Measurements from ENCODE around the gene SPATA45. TPM values are rescaled to one million over a fixed set of nuclear protein-coding genes. Genes with fewer than 3 reads are reported as not detected.

Gene SPATA45
- total RNA-seq, 6 donors from 2014 or later: 2.7 TPM; not detected in 5

- no peaks in the 10 kb centered on the region for H3K4me1 ChIP-seq
- TF ChIP-seq POLR2A (IDR thresholded peaks at IDR 0.05) (no peak), EP300 (IDR thresholded peaks at IDR 0.05) (no peak), POLR2AphosphoS5 (IDR thresholded peaks at IDR 0.05) (no peak), CTCF (IDR thresholded peaks at IDR 0.05) (no peak)
- H3K4me3 ChIP-seq: no peak overlapping the region
- peaks cover 0 to 15% (median 13%) of the 10 kb centered on the region in 4 donors for H3K9me3 ChIP-seq
- ATAC-seq (ENCODE audit: low FRiP score in 2 of 2) (no peak), DNase-seq (no peak)
- H3K36me3 ChIP-seq: no peaks in the 10 kb centered on the region
- WGBS, 2 donors: 83 to 94% methylated on average over 2 of the region's 2 CpGs
- H3K27ac ChIP-seq: no peak overlapping the region
- H3K27me3 ChIP-seq: no peaks in the 10 kb centered on the region
These were observed 19.1 kb downstream of the SPATA45 start for GRCh38 chr1:212828395-212828794.

- no peaks in the 10 kb centered on the region for H3K36me3 ChIP-seq
- H3K4me3 ChIP-seq: no peak overlapping the region
- DNase-seq (no peak), ATAC-seq (ENCODE audit: low FRiP score in 2 of 2) (no peak)
- peaks cover 0 to 15% (median 13%) of the 10 kb centered on the region in 4 donors for H3K9me3 ChIP-seq
- H3K4me1 ChIP-seq: no peaks in the 10 kb centered on the region
- 73 to 83% methylated on average over 5 of the region's 5 CpGs for WGBS, 2 donors
- TF ChIP-seq CTCF (IDR thresholded peaks at IDR 0.05) (no peak), POLR2AphosphoS5 (IDR thresholded peaks at IDR 0.05) (no peak), POLR2A (IDR thresholded peaks at IDR 0.05) (no peak)
- no peak overlapping the region for H3K27ac ChIP-seq
- no peaks in the 10 kb centered on the region for H3K27me3 ChIP-seq
These were observed 19.6 kb downstream of the SPATA45 start for GRCh38 chr1:212827831-212828278.

GRCh38 chr1:212827171-212827776 lies 20.2 kb downstream of the SPATA45 start:
- Histone ChIP-seq H3K27ac (no peak overlapping the region), H3K4me1 (no peaks in the 10 kb centered on the region), H3K4me3 (no peak overlapping the region), H3K27me3 (no peaks in the 10 kb centered on the region), H3K9me3 (peaks cover 0 to 15% (median 13%) of the 10 kb centered on the region in 4 donors), H3K36me3 (no peaks in the 10 kb centered on the region)
- DNase-seq (no peak), ATAC-seq (ENCODE audit: low FRiP score in 2 of 2) (no peak)
- TF ChIP-seq POLR2A (IDR thresholded peaks at IDR 0.05) (no peak), EP300 (IDR thresholded peaks at IDR 0.05) (no peak), POLR2AphosphoS5 (IDR thresholded peaks at IDR 0.05) (no peak), CTCF (IDR thresholded peaks at IDR 0.05) (no peak)
- WGBS, 2 donors: 95 to 99% methylated on average over 4 of the region's 4 CpGs

GRCh38 chr1:212825798-212826452 lies 21.5 kb downstream of the SPATA45 start:
- 97 to 99% methylated on average over 6 of the region's 6 CpGs for WGBS, 2 donors
- no peak overlapping the region for H3K27ac ChIP-seq
- H3K27me3 ChIP-seq: no peaks in the 10 kb centered on the region
- no peak overlapping the region for H3K4me3 ChIP-seq
- H3K36me3 ChIP-seq: no peaks in the 10 kb centered on the region
- no peak for TF ChIP-seq POLR2A (IDR thresholded peaks at IDR 0.05)
- no peak for TF ChIP-seq CTCF (IDR thresholded peaks at IDR 0.05)
- TF ChIP-seq EP300 (IDR thresholded peaks at IDR 0.05): no peak
- TF ChIP-seq POLR2AphosphoS5 (IDR thresholded peaks at IDR 0.05): no peak
- DNase-seq: no peak
- no peaks in the 10 kb centered on the region for H3K4me1 ChIP-seq
- peaks cover 0 to 15% (median 13%) of the 10 kb centered on the region in 4 donors for H3K9me3 ChIP-seq
- no peak for ATAC-seq (ENCODE audit: low FRiP score in 2 of 2)
